Measurements from ENCODE around the gene HES7.

Gene HES7

GRCh38 chr17:8154608-8155155 lies 30.8 kb upstream of the HES7 start:
- no peak for TF ChIP-seq EZH2phosphoT487 (IDR thresholded peaks at IDR 0.05; ENCODE audit: borderline replicate concordance)
- no peak for TF ChIP-seq CTCF (conservative IDR thresholded peaks at IDR 0.05; ENCODE audit: low read length)
- no peak overlapping the region for H3K4me3 ChIP-seq (ENCODE audit: low read length, poor library complexity, severe bottlenecking)
- H3K27me3 ChIP-seq (ENCODE audit: insufficient read depth, low read length, poor library complexity, severe bottlenecking): no peaks in the 10 kb centered on the region
- no peaks in the 10 kb centered on the region for H3K9me2 ChIP-seq (replicated peaks; ENCODE audit: low read depth, low read length)
- no peak overlapping the region for H3K9ac ChIP-seq (ENCODE audit: low read depth, low read length, poor library complexity, severe bottlenecking)
- H3K79me2 ChIP-seq (ENCODE audit: insufficient read depth, low read length): peaks cover 17% of the 10 kb centered on the region; the same call in 1 of the 2 replicates
- H3K36me3 ChIP-seq (ENCODE audit: insufficient read depth, low read length): peaks cover 2% of the 10 kb centered on the region; the same call in 1 of the 2 replicates
- H3K4me2 ChIP-seq (ENCODE audit: low read depth, low read length, poor library complexity, severe bottlenecking): peak overlapping the region; percentile 79
- H3K9me3 ChIP-seq (ENCODE audit: insufficient read depth, low read depth, low read length): no peaks in the 10 kb centered on the region
- H2AFZ ChIP-seq (ENCODE audit: low read length): no peak overlapping the region
- H3K4me1 ChIP-seq (ENCODE audit: insufficient read depth, low read length, poor library complexity, severe bottlenecking): peaks cover 39% of the 10 kb centered on the region
- 0 out of 2 replicates have a peak, but pooled peaks cover 4% of the 10 kb centered on the region for H3F3A ChIP-seq (ENCODE audit: low read depth)
- H4K20me1 ChIP-seq (ENCODE audit: insufficient read depth, low read length, poor library complexity, severe bottlenecking): peaks cover 27% of the 10 kb centered on the region

GRCh38 chr17:8153957-8154607 lies 30.2 kb upstream of the HES7 start:
- 0 out of 2 replicates have a peak, but pooled peaks cover 4% of the 10 kb centered on the region for H3F3A ChIP-seq (ENCODE audit: low read depth)
- H3K4me1 ChIP-seq (ENCODE audit: insufficient read depth, low read length, poor library complexity, severe bottlenecking): peaks cover 34% of the 10 kb centered on the region
- H3K27me3 ChIP-seq (ENCODE audit: insufficient read depth, low read length, poor library complexity, severe bottlenecking): no peaks in the 10 kb centered on the region
- H3K79me2 ChIP-seq (ENCODE audit: insufficient read depth, low read length): peaks cover 11% of the 10 kb centered on the region; the same call in 1 of the 2 replicates
- no peak overlapping the region for H3K4me2 ChIP-seq (ENCODE audit: low read depth, low read length, poor library complexity, severe bottlenecking)
- H4K20me1 ChIP-seq (ENCODE audit: insufficient read depth, low read length, poor library complexity, severe bottlenecking): peaks cover 21% of the 10 kb centered on the region
- no peaks in the 10 kb centered on the region for H3K9me2 ChIP-seq (replicated peaks; ENCODE audit: low read depth, low read length)
- no peaks in the 10 kb centered on the region for H3K9me3 ChIP-seq (ENCODE audit: insufficient read depth, low read depth, low read length)
- TF ChIP-seq CTCF (conservative IDR thresholded peaks at IDR 0.05; ENCODE audit: low read length): no peak
- TF ChIP-seq EZH2phosphoT487 (IDR thresholded peaks at IDR 0.05; ENCODE audit: borderline replicate concordance): no peak
- no peak overlapping the region for H2AFZ ChIP-seq (ENCODE audit: low read length)
- no peak overlapping the region for H3K9ac ChIP-seq (ENCODE audit: low read depth, low read length, poor library complexity, severe bottlenecking)
- peaks cover 8% of the 10 kb centered on the region; the same call in 1 of the 2 replicates for H3K36me3 ChIP-seq (ENCODE audit: insufficient read depth, low read length)
- no peak overlapping the region for H3K4me3 ChIP-seq (ENCODE audit: low read length, poor library complexity, severe bottlenecking)

GRCh38 chr17:8153525-8153956 lies 29.6 kb upstream of the HES7 start:
- Histone ChIP-seq H3K9me3 (ENCODE audit: insufficient read depth, low read depth, low read length) (no peaks in the 10 kb centered on the region), H3K36me3 (ENCODE audit: insufficient read depth, low read length) (peaks cover 8% of the 10 kb centered on the region; the same call in 1 of the 2 replicates), H3K4me2 (ENCODE audit: low read depth, low read length, poor library complexity, severe bottlenecking) (no peak overlapping the region), H3K4me3 (ENCODE audit: low read length, poor library complexity, severe bottlenecking) (no peak overlapping the region), H2AFZ (ENCODE audit: low read length) (no peak overlapping the region), H3K27me3 (ENCODE audit: insufficient read depth, low read length, poor library complexity, severe bottlenecking) (no peaks in the 10 kb centered on the region), H3K79me2 (ENCODE audit: insufficient read depth, low read length) (peaks cover 11% of the 10 kb centered on the region; the same call in 1 of the 2 replicates), H3F3A (ENCODE audit: low read depth) (0 out of 2 replicates have a peak, but pooled peaks cover 3% of the 10 kb centered on the region), H3K9me2 (replicated peaks; ENCODE audit: low read depth, low read length) (no peaks in the 10 kb centered on the region), H3K4me1 (ENCODE audit: insufficient read depth, low read length, poor library complexity, severe bottlenecking) (peaks cover 34% of the 10 kb centered on the region), H3K9ac (ENCODE audit: low read depth, low read length, poor library complexity, severe bottlenecking) (no peak overlapping the region), H4K20me1 (ENCODE audit: insufficient read depth, low read length, poor library complexity, severe bottlenecking) (peaks cover 18% of the 10 kb centered on the region)
- TF ChIP-seq EZH2phosphoT487 (IDR thresholded peaks at IDR 0.05; ENCODE audit: borderline replicate concordance): no peak
- TF ChIP-seq CTCF (conservative IDR thresholded peaks at IDR 0.05; ENCODE audit: low read length): no peak

Measured in Loucy (cell line).